Lower lobe of right lung (tissue), 2 donors: Measurements from ENCODE around the gene SLC47A1. TPM values are rescaled to one million over a fixed set of nuclear protein-coding genes. Genes with fewer than 3 reads are reported as not detected.

Experiments
- ATAC-seq, 2 donors: fragments of 200-7000 bp; cut with Tn5 transposase; one replicate each; pipeline ENCODE4 v1.9.1; 2020 to 2022; ENCODE audit warnings: mild to moderate bottlenecking in 2 of 2, moderate library complexity in 2 of 2
- DNase-seq: peaks from one replicate; pipeline ENCODE4 v3.0.0-alpha.2; 2020
- H3K27ac ChIP-seq: fragments of 200-600 bp; one replicate; pipeline ENCODE4 v1.8.0; 2022
- H3K27me3 ChIP-seq: fragments of 200-600 bp; one replicate; pipeline ENCODE4 v1.8.0; 2022; ENCODE audit warnings: low read depth
- H3K36me3 ChIP-seq: fragments of 200-600 bp; one replicate; pipeline ENCODE4 v1.8.0; 2022; ENCODE audit warnings: mild to moderate bottlenecking
- H3K4me1 ChIP-seq: fragments of 200-600 bp; one replicate; pipeline ENCODE4 v1.8.0; 2022
- H3K4me3 ChIP-seq: fragments of 200-600 bp; one replicate; pipeline ENCODE4 v1.8.0; 2022; ENCODE audit warnings: mild to moderate bottlenecking
- H3K9me3 ChIP-seq: fragments of 200-600 bp; one replicate; pipeline ENCODE4 v1.8.0; 2022
- intact Hi-C: fragments of 100-400 bp; cut with DNase I; formaldehyde crosslinking; loops from one replicate; pipeline ENCODE4 v1.11.0; 2022
- total RNA-seq: library from RNA; stranded (reverse); fragmentation: NEBNext Ultra II Directional; extraction: Animal tissue kit (Norgen Biotek cat#: 25700); gene quantifications from one replicate; pipeline ENCODE4 v1.2.1, GENCODE V29; 2021
- TF ChIP-seq, protein P1 (sequence below): fragments of 200-600 bp; IDR thresholded peaks from one replicate; pipeline ENCODE4 v1.8.0; 2022; ENCODE audit warnings: antibody characterized with exemption, mild to moderate bottlenecking
- donor health status: DM: no; HTN: yes; CAD: no; lungs with severe emphysema.

The SLC47A1 gene
- total RNA-seq, 1 donor from 2014 or later, result 18.6 TPM

DNA sequence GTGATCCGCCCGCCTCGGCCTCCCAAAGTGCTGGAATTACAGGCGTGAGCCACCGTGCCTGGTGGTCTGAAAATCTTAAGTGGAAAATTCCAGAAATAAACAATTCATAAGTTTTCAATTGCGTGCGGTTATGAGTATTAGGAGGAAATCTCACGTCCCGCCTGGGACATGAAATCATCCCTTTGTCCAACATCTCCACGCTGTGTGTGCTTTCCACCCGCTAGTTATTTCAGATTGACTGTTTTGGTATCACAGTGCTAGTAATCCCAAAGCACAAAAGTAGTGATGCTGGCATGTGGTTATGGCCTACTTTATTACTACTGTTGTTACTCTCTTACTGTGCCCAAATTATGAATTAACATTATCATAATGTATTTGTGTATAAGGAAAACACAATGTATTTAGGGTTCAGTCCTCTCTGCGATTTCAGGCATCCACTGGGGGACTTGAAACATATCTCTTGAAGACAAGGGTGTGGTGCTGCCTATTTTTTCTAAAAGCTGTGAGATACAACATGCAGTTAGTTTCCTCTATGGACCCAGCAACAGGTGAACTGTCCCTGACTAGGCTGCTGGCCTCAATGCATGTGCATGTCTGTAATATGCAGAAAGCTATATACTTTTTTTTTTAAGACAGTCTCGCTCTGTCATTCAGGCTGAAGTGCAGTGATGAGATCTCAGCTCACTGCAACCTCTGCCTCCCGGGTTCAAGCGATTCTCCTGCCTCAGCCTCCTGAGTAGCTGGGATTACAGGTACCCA lies 32.3 kb downstream of the SLC47A1 start:
- no peak for DNase-seq
- Histone ChIP-seq H3K4me3 (no peak overlapping the region), H3K4me1 (no peaks in the 10 kb centered on the region), H3K9me3 (no peaks in the 10 kb centered on the region), H3K27ac (no peak overlapping the region), H3K27me3 (peaks cover 8% of the 10 kb centered on the region), H3K36me3 (no peaks in the 10 kb centered on the region)
- ATAC-seq, result no peak
- TF ChIP-seq, protein P1, sequence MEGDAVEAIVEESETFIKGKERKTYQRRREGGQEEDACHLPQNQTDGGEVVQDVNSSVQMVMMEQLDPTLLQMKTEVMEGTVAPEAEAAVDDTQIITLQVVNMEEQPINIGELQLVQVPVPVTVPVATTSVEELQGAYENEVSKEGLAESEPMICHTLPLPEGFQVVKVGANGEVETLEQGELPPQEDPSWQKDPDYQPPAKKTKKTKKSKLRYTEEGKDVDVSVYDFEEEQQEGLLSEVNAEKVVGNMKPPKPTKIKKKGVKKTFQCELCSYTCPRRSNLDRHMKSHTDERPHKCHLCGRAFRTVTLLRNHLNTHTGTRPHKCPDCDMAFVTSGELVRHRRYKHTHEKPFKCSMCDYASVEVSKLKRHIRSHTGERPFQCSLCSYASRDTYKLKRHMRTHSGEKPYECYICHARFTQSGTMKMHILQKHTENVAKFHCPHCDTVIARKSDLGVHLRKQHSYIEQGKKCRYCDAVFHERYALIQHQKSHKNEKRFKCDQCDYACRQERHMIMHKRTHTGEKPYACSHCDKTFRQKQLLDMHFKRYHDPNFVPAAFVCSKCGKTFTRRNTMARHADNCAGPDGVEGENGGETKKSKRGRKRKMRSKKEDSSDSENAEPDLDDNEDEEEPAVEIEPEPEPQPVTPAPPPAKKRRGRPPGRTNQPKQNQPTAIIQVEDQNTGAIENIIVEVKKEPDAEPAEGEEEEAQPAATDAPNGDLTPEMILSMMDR, result no peak
- intact Hi-C loops, result no loop called here

DNA sequence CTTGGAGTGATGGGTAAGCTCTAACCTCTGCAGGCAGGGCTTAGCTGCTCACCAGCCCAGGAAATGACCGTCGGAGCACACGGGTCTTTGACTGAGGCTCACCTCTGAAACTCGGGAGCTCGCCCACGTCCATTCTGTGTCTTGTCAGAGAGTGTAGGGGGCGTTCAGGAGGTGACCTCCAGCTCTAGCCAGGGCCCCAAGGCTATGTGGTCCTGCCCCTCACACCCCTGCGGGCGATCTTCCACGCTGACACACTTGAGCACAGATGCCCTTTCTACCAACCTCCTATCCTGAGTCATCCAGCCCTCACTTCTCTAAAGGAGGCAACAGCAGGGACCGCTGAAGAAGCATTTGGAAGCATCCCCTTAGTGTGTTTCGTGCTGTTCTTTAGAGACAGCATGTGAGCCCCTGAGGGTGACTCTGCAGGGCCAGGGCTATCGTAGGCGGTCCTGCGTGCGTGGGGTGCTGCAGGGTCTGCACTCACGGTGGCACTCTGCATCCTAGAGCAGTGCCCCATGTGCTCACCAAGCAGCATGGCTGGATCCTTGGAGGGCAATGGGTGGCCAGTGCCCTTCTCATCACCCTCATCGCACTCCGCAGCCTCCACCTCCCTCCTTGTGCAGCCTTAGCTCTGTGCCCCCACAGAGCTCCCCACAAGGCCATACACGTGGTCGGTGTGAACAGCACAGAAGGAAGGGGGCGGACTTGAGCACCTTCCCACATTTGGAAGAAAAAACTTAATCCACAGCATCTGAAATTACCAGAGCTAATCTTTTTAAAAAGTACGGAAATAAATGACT lies 33.8 kb downstream of the SLC47A1 start:
- Histone ChIP-seq H3K9me3 (no peaks in the 10 kb centered on the region), H3K4me1 (no peaks in the 10 kb centered on the region), H3K4me3 (no peak overlapping the region), H3K27ac (no peak overlapping the region), H3K27me3 (peaks cover 5% of the 10 kb centered on the region), H3K36me3 (no peaks in the 10 kb centered on the region)
- no peak for DNase-seq
- intact Hi-C loops, result no loop called here
- TF ChIP-seq, protein P1, result no peak
- no peak for ATAC-seq

DNA sequence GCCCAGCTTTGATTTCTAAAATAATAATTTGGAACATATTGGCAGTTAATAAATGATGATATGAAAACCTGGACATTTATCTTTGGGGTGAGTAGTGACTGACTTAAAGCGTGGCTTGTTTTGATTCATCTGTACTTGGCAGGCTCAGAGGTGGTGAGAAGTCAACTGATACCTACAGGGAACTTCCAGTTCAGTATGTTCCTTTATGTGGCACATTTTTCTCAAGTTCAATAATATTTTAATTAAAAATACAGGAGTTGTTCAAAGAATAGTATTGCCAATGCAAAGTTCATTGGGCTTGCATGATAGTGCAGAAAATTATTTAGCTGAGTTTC lies 34.3 kb downstream of the SLC47A1 start:
- intact Hi-C loops, result no loop called here
- no peaks in the 10 kb centered on the region for H3K4me1 ChIP-seq
- TF ChIP-seq, protein P1, result no peak
- H3K27ac ChIP-seq, result no peak overlapping the region
- DNase-seq (no peak), ATAC-seq (no peak)
- peaks cover 5% of the 10 kb centered on the region for H3K27me3 ChIP-seq
- H3K9me3 ChIP-seq, result no peaks in the 10 kb centered on the region
- no peak overlapping the region for H3K4me3 ChIP-seq
- H3K36me3 ChIP-seq, result no peaks in the 10 kb centered on the region

DNA sequence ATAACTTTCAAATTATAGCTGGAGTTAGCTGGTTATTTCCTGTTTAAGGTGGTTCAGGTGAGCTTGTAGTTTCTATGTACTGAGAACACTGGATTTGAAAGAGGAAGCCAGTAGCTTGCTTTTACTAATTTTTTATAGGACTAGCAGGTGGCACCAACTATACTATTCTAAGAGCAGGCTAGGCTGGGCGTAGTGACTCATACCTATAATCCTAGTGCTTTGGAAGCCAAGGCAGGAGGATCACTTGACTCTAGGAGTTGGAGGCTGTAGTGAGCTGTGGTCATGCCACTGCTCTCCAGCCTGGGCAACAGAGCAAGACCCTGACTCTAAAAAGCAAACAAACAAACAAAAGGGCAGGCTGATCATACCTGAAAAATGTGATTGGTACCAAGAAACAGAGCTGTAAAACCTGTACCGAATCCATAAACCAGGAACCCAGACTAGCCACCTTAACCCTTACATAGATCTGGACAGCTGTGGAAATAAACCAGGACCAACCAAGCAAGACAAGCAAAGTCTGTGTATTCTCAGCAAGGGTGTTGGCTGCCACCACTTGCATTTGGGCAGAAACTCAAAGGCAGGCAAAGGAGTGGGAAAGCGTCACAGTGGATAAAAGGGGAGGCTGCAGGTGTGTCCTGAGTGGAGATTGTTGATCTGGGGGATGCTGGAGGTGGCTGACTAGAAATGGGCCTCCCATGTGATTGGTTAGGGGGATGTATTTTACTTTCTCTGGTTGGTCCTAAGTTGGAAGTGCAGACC lies 36.3 kb downstream of the SLC47A1 start:
- no peak overlapping the region for H3K4me3 ChIP-seq
- no peak for DNase-seq
- H3K27ac ChIP-seq, result no peak overlapping the region
- peaks cover 5% of the 10 kb centered on the region for H3K27me3 ChIP-seq
- TF ChIP-seq, protein P1, result no peak
- H3K36me3 ChIP-seq, result no peaks in the 10 kb centered on the region
- H3K4me1 ChIP-seq, result no peaks in the 10 kb centered on the region
- no peak for ATAC-seq
- H3K9me3 ChIP-seq, result no peaks in the 10 kb centered on the region
- intact Hi-C loops, result no loop called here

DNA sequence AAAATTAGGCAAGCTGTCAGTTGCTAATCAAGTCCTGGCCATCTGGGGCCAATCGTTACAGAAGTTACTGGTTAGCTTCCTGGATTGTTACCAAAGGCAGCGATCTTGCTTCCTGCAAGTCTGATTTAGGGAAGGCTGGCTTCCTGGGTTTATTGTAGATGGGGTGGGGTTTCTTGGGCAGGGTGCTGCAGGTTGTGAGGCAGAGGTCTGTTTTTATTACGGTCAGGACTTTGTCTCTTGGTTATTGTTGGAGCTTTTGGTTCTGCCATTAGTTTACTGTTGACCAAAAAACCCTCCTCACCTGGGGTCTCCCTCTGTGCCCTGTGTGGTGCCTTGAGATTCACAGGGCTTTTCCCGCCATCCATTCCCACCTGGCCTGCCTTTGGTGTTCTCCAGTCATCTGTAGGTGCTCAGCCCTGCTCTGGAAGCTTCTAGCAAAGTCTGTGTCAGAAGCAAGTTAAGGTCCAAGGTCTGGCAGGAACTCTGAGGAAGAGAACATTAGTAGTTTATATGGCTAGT lies 36.9 kb downstream of the SLC47A1 start:
- Histone ChIP-seq H3K27me3 (peaks cover 5% of the 10 kb centered on the region), H3K9me3 (no peaks in the 10 kb centered on the region), H3K27ac (no peak overlapping the region), H3K4me1 (no peaks in the 10 kb centered on the region), H3K4me3 (no peak overlapping the region), H3K36me3 (no peaks in the 10 kb centered on the region)
- DNase-seq, result no peak
- intact Hi-C loops, result no loop called here
- TF ChIP-seq, protein P1, result no peak
- peak in 1 of 2 donors; percentile 12 for ATAC-seq
